ENCODE measurements around the gene POU6F2.

DNA sequence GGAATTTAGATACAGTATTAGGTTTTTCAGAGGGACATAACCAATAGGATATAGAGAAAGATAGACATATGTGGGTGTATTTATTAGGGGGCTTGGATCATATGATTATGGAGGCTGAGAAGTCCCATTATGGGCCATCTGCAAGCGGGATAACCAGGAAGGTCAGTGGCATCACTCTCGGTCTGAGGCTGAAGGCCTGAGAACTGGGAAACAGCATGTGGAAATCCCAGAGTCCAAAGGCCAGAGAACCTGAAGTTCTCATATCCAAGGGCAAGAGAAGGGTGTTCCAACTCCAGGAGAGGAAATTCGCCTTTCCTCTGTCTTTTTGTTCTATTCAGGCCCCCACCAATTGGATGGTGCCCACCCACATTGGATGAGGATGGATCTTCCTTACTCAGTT lies 180.7 kb downstream of the POU6F2 start:
- no peak for TF ChIP-seq CTCF (IDR thresholded peaks at IDR 0.05)
- no peak for TF ChIP-seq POLR2A (IDR thresholded peaks at IDR 0.05)

All from upper lobe of left lung (tissue), 4 donors.